Posterior cingulate gyrus (tissue), 11 donors: Measurements from ENCODE around the gene PTRHD1.
A peak's percentile ranks its signal among the peaks of the same experiment; 100 is the strongest.
"Not testable (repeated sequence)": the region's sequence is repeated elsewhere in the genome, so short reads cannot be mapped to it uniquely, and the experiment has no call there.

ENCODE experiments used
- DNase-seq, 10 donors: peaks; one replicate each; pipeline versions ENCODE4 v3.0.0 to v3.0.0-alpha.2; 2020 to 2021; ENCODE audit warnings: mixed read lengths in 3 of 10
- intact Hi-C: fragments of 100-400 bp; cut with DNase I; formaldehyde crosslinking; loops from one replicate; pipeline ENCODE4 v1.15.1; 2023

Gene PTRHD1

GRCh38 chr2:24816884-24817283, 23.7 kb upstream of the PTRHD1 start:
- intact Hi-C loops, result no loop called here
- no peak for DNase-seq

GRCh38 chr2:24816404-24816803, 23.2 kb upstream of the PTRHD1 start:
- no peak for DNase-seq
- intact Hi-C loops, result no loop called here

GRCh38 chr2:24815171-24815570, 22.0 kb upstream of the PTRHD1 start:
- intact Hi-C loops, result no loop called here
- DNase-seq, result no peak

- intact Hi-C loops, result no loop called here
- no peak for DNase-seq
Observed at GRCh38 chr2:24814516-24814915, 21.3 kb upstream of the PTRHD1 start.

GRCh38 chr2:24813691-24814137, 20.5 kb upstream of the PTRHD1 start:
- intact Hi-C loops, result no loop called here
- DNase-seq, result peak in 1 of 10 donors; percentile 60

- DNase-seq, result no peak
- intact Hi-C loops, result no loop called here
Observed at GRCh38 chr2:24809316-24810007, 16.3 kb upstream of the PTRHD1 start.

- DNase-seq, result no peak
- intact Hi-C loops, result no loop called here
Observed at GRCh38 chr2:24806661-24807036, 13.5 kb upstream of the PTRHD1 start.

GRCh38 chr2:24805811-24806660, 12.8 kb upstream of the PTRHD1 start:
- intact Hi-C loops, DNase-seq: not testable (repeated sequence)

GRCh38 chr2:24800487-24800886, 7.3 kb upstream of the PTRHD1 start:
- intact Hi-C loops, DNase-seq: not testable (repeated sequence)

GRCh38 chr2:24797644-24798043, 4.5 kb upstream of the PTRHD1 start:
- no peak for DNase-seq
- intact Hi-C loops, result no loop called here

GRCh38 chr2:24793761-24794435, 707 bp upstream of the PTRHD1 start:
- intact Hi-C loops, result loop anchor here (1.0 to 2.0 kb wide), 2 partner anchors 73 to 303 kb away; partner anchors contain the start of gene NCOA1
- no peak for DNase-seq

GRCh38 chr2:24792542-24792873, 683 bp downstream of the PTRHD1 start:
- no peak for DNase-seq
- intact Hi-C loops, result loop anchor here (2.0 kb wide), 1 partner anchor 302 kb away; the partner anchor contains the start of gene NCOA1

GRCh38 chr2:24791452-24791851, 1.7 kb downstream of the PTRHD1 start:
- intact Hi-C loops, result no loop called here

GRCh38 chr2:24788816-24789215, 4.4 kb downstream of the PTRHD1 start:
- DNase-seq, result no peak
- intact Hi-C loops, result no loop called here

More at GRCh38 chr2:24791452-24791851, 1.7 kb downstream of the PTRHD1 start:
- DNase-seq, result no peak

- intact Hi-C loops, result no loop called here
- DNase-seq, result no peak
Observed at GRCh38 chr2:24787532-24787931, 5.7 kb downstream of the PTRHD1 start.

GRCh38 chr2:24785671-24786321, 7.4 kb downstream of the PTRHD1 start:
- no peak for DNase-seq
- intact Hi-C loops, result no loop called here

- DNase-seq, result no peak
- intact Hi-C loops, result no loop called here
Observed at GRCh38 chr2:24783641-24784040, 9.6 kb downstream of the PTRHD1 start.

GRCh38 chr2:24779116-24779515, 14.1 kb downstream of the PTRHD1 start:
- DNase-seq, result no peak
- intact Hi-C loops, result no loop called here

- intact Hi-C loops, result no loop called here
- no peak for DNase-seq
Observed at GRCh38 chr2:24774373-24774772, 18.8 kb downstream of the PTRHD1 start.

GRCh38 chr2:24771764-24772586, 21.2 kb downstream of the PTRHD1 start:
- intact Hi-C loops, result no loop called here
- no peak for DNase-seq
